ENCODE data around the gene FAM111A.

FAM111A gene

GRCh38 chr11:59201353-59201752, 58.7 kb downstream of the FAM111A start:
- no peak for DNase-seq
